ENCODE data around the gene MYO9A.

DNA sequence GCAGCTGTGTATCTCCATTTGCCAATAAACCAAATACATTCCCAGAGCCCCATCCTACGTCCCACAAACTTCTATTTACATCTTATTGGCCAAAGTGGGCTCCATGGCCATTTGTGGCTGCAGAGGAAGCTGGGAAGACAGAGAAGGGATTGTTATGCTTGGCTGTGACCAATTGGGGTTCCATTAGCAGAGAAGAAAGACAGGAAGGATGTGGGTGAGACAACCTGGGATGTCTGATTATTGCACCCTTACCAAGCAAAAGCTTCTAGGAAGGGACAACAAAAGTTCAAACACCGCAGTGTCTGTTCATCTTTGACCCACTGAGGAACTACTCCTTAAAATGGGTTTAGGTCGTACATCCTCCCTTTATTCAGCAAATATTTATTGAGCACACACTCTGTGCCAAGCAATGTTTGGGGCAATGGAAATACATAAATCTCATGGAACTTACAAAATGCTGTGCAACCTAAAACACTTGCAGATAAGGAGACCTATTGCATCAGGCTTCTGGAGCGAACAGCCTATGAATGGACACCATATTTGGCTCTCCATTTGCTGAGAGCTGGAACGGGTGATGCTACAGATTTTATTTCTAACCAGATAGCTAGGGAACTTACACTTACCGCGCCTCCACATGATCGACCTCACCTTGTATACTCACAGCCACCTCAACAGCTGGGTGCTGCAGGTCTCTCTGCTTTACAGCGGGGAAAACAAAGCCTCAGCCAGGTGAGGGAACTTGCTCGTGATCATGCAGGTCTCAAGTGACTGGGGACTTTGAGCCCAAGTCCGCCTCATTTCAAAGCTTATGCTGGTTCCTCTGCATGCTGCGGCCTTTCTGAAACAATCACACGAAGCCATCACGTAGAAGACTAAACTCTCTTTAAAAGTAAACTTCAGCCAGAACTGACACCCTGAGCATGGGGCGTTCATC lies 329.0 kb downstream of the MYO9A start:
- TF ChIP-seq, protein P1, sequence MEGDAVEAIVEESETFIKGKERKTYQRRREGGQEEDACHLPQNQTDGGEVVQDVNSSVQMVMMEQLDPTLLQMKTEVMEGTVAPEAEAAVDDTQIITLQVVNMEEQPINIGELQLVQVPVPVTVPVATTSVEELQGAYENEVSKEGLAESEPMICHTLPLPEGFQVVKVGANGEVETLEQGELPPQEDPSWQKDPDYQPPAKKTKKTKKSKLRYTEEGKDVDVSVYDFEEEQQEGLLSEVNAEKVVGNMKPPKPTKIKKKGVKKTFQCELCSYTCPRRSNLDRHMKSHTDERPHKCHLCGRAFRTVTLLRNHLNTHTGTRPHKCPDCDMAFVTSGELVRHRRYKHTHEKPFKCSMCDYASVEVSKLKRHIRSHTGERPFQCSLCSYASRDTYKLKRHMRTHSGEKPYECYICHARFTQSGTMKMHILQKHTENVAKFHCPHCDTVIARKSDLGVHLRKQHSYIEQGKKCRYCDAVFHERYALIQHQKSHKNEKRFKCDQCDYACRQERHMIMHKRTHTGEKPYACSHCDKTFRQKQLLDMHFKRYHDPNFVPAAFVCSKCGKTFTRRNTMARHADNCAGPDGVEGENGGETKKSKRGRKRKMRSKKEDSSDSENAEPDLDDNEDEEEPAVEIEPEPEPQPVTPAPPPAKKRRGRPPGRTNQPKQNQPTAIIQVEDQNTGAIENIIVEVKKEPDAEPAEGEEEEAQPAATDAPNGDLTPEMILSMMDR (conservative IDR thresholded peaks at IDR 0.05; ENCODE audit: low read depth, low read length), result no peak
- no peak for TF ChIP-seq EZH2 (IDR thresholded peaks at IDR 0.05; ENCODE audit: borderline replicate concordance, low read depth, low read length, poor library complexity, severe bottlenecking)
